ENCODE data around the gene C12orf43. TPM values are rescaled to one million over a fixed set of nuclear protein-coding genes. Genes with fewer than 3 reads are reported as not detected.
A peak's percentile ranks its signal among the peaks of the same experiment; 100 is the strongest.

C12orf43 gene
- total RNA-seq, 1 experiment from 2014 or later, result 22.1 TPM

GRCh38 chr12:120979220-120979861, 36.9 kb downstream of the C12orf43 start:
- no peaks in the 10 kb centered on the region for H3K9me3 ChIP-seq
- Mint-ChIP-seq H3K4me3 (ENCODE audit: unreplicated experiment) (peak overlapping the region; percentile 88), H3K27ac (ENCODE audit: unreplicated experiment) (peak overlapping the region; percentile 71), H3K4me1 (ENCODE audit: low read depth, unreplicated experiment) (peaks cover 38% of the 10 kb centered on the region), H3K27me3 (ENCODE audit: insufficient read depth, unreplicated experiment) (no peaks in the 10 kb centered on the region), H3K9me3 (ENCODE audit: unreplicated experiment) (no peaks in the 10 kb centered on the region), H3K36me3 (ENCODE audit: insufficient read depth, unreplicated experiment) (peaks cover 74% of the 10 kb centered on the region)
- BruUV-seq (replicated peaks), result TSS peak; percentile 34
- DNase-seq, result peak in 1 of 2 experiments; percentile 59
- no peaks in the 10 kb centered on the region for H3K27me3 ChIP-seq (replicated peaks; ENCODE audit: control insufficient read depth, insufficient read depth, low read length)
- H3K36me3 ChIP-seq (ENCODE audit: control insufficient read depth, insufficient read depth, low read length), result peaks cover 11% of the 10 kb centered on the region
- ChIA-PET POLR2A (interaction anchor here (0.5 to 1.5 kb wide), 4 partner anchors 13 to 26 kb away, joined by 3 to 8 read pairs (median 4); no protein-coding TSS in a partner anchor), CTCF (interaction anchor here (0.5 to 2.1 kb wide), 5 partner anchors 7 to 122 kb away, joined by 3 to 21 read pairs (median 4); no protein-coding TSS in a partner anchor)
- peak overlapping the region; percentile 87 for H3K4me3 ChIP-seq (ENCODE audit: low read depth, low read length)
- no peak for TF ChIP-seq CTCF (IDR thresholded peaks at IDR 0.05; ENCODE audit: insufficient read depth in 1 of 2, low read depth in 1 of 2, low read length in 1 of 2, severe bottlenecking in 1 of 2, unreplicated experiment in 1 of 2)
- intact Hi-C loops (cut with micrococcal nuclease; ENCODE audit: unreplicated experiment), result loop anchor here (2.0 kb wide), 1 partner anchor 35 kb away; no protein-coding TSS in a partner anchor
- H3K4me1 ChIP-seq, result peaks cover 49% of the 10 kb centered on the region

DNA sequence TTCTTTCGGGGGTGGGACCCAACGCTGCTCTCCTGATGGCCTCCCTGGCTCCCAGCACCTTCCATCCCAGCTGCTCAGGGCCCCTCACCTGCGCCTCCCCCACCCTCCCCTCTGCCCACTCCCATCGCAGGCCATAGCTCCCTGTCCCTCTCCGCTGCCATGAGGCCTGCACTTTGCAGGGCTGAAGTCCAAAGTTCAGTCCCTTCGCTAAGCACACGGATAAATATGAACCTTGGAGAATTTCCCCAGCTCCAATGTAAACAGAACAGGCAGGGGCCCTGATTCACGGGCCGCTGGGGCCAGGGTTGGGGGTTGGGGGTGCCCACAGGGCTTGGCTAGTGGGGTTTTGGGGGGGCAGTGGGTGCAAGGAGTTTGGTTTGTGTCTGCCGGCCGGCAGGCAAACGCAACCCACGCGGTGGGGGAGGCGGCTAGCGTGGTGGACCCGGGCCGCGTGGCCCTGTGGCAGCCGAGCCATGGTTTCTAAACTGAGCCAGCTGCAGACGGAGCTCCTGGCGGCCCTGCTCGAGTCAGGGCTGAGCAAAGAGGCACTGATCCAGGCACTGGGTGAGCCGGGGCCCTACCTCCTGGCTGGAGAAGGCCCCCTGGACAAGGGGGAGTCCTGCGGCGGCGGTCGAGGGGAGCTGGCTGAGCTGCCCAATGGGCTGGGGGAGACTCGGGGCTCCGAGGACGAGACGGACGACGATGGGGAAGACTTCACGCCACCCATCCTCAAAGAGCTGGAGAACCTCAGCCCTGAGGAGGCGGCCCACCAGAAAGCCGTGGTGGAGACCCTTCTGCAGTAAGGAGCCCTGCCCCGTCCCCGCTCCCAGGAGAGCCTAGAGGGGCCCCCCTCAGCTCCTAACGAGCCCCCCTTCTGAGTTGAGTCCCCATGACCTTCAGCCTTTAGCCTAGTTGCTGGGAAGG, 37.7 kb downstream of the C12orf43 start, which contains the start of gene HNF1A:
Gene HNF1A (plus strand): TSS at position 248 of the 924 bp plus-strand sequence. CDS start 226 bp downstream, at position 474.
- peaks cover 30% of the 10 kb centered on the region for H3K4me1 Mint-ChIP-seq (ENCODE audit: low read depth, unreplicated experiment)
- no peaks in the 10 kb centered on the region for H3K27me3 Mint-ChIP-seq (ENCODE audit: insufficient read depth, unreplicated experiment)
- BruUV-seq (replicated peaks), result TSS peak; percentile 60
- peaks cover 49% of the 10 kb centered on the region for H3K4me1 ChIP-seq
- peak within 1 kb of the TSS; percentile 87 for H3K4me3 ChIP-seq (ENCODE audit: low read depth, low read length)
- H3K27ac Mint-ChIP-seq (ENCODE audit: unreplicated experiment), result peak within 1 kb of the TSS; percentile 71
- peaks cover 74% of the 10 kb centered on the region for H3K36me3 Mint-ChIP-seq (ENCODE audit: insufficient read depth, unreplicated experiment)
- no peaks in the 10 kb centered on the region for H3K9me3 ChIP-seq
- H3K36me3 ChIP-seq (ENCODE audit: control insufficient read depth, insufficient read depth, low read length), result peaks cover 14% of the 10 kb centered on the region
- H3K4me3 Mint-ChIP-seq (ENCODE audit: unreplicated experiment), result peak within 1 kb of the TSS; percentile 88
- ChIA-PET POLR2A (interaction anchor here (0.5 to 1.5 kb wide), 11 partner anchors 10 to 803 kb away, joined by 3 to 17 read pairs (median 5); partner anchors contain the start of gene POP5), CTCF (interaction anchor here (0.5 to 2.1 kb wide), 9 partner anchors 26 to 801 kb away, joined by 3 to 16 read pairs (median 3); no protein-coding TSS in a partner anchor)
- H3K27me3 ChIP-seq (replicated peaks; ENCODE audit: control insufficient read depth, insufficient read depth, low read length), result no peaks in the 10 kb centered on the region
- intact Hi-C loops (cut with micrococcal nuclease; ENCODE audit: unreplicated experiment), result loop anchor here (2.0 kb wide), 1 partner anchor 34 kb away; no protein-coding TSS in a partner anchor
- no peak for TF ChIP-seq CTCF (IDR thresholded peaks at IDR 0.05; ENCODE audit: insufficient read depth in 1 of 2, low read depth in 1 of 2, low read length in 1 of 2, severe bottlenecking in 1 of 2, unreplicated experiment in 1 of 2)
- H3K9me3 Mint-ChIP-seq (ENCODE audit: unreplicated experiment), result no peaks in the 10 kb centered on the region
- peak; percentile 83 to 93 for DNase-seq

Data from Caco-2 (cell line).